ENCODE results near the gene ESF1.

DNA sequence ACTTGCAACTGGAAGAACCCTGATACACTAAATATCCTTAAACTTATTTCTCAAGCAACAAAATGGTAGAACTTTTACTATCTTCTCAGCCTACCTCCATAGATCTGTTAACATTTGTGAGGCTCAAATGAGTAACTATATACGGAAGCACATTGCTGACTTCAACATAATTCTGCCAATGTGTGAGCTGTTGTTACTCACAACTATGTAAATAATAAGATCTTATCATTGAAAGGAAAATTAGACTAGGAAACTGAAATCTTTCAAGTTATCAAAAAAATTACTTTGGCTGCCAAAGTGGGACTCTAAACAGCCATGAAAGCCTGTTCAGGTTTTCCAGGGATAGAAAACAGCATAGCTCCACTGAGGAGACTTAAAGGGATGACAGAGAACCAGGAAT lies 105.8 kb downstream of the ESF1 start:
- TF ChIP-seq, protein P1, sequence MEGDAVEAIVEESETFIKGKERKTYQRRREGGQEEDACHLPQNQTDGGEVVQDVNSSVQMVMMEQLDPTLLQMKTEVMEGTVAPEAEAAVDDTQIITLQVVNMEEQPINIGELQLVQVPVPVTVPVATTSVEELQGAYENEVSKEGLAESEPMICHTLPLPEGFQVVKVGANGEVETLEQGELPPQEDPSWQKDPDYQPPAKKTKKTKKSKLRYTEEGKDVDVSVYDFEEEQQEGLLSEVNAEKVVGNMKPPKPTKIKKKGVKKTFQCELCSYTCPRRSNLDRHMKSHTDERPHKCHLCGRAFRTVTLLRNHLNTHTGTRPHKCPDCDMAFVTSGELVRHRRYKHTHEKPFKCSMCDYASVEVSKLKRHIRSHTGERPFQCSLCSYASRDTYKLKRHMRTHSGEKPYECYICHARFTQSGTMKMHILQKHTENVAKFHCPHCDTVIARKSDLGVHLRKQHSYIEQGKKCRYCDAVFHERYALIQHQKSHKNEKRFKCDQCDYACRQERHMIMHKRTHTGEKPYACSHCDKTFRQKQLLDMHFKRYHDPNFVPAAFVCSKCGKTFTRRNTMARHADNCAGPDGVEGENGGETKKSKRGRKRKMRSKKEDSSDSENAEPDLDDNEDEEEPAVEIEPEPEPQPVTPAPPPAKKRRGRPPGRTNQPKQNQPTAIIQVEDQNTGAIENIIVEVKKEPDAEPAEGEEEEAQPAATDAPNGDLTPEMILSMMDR (conservative IDR thresholded peaks at IDR 0.05), result no peak
- TF ChIP-seq ZFX (IDR thresholded peaks at IDR 0.05), result no peak
